ENCODE results near the gene ADISSP.

ADISSP gene

GRCh38 chr20:3720068-3720467 is 47.5 kb downstream of the ADISSP start:
- Mint-ChIP-seq H3K36me3 (ENCODE audit: low read depth) (no peaks in the 10 kb centered on the region), H3K9me3 (no peaks in the 10 kb centered on the region), H3K27me3 (peaks cover 40% of the 10 kb centered on the region), H3K4me3 (no peak overlapping the region), H3K4me1 (ENCODE audit: low read depth) (peaks cover 3% of the 10 kb centered on the region), H3K27ac (no peak overlapping the region)
- DNase-seq = no peak

GRCh38 chr20:3719046-3719445 is 48.5 kb downstream of the ADISSP start:
- H3K27ac Mint-ChIP-seq = no peak overlapping the region
- peaks cover 34% of the 10 kb centered on the region for H3K27me3 Mint-ChIP-seq
- H3K4me1 Mint-ChIP-seq (ENCODE audit: low read depth) = peaks cover 3% of the 10 kb centered on the region
- no peaks in the 10 kb centered on the region for H3K9me3 Mint-ChIP-seq
- H3K4me3 Mint-ChIP-seq = no peak overlapping the region
- H3K36me3 Mint-ChIP-seq (ENCODE audit: low read depth) = no peaks in the 10 kb centered on the region
- DNase-seq = no peak

GRCh38 chr20:3716195-3716834 is 51.2 kb downstream of the ADISSP start:
- no peak for DNase-seq
- no peaks in the 10 kb centered on the region for H3K9me3 Mint-ChIP-seq
- H3K36me3 Mint-ChIP-seq (ENCODE audit: low read depth) = no peaks in the 10 kb centered on the region
- no peak overlapping the region for H3K27ac Mint-ChIP-seq
- peaks cover 3% of the 10 kb centered on the region for H3K4me1 Mint-ChIP-seq (ENCODE audit: low read depth)
- peaks cover 25% of the 10 kb centered on the region for H3K27me3 Mint-ChIP-seq
- H3K4me3 Mint-ChIP-seq = no peak overlapping the region

- H3K4me3 Mint-ChIP-seq = no peak overlapping the region
- no peaks in the 10 kb centered on the region for H3K36me3 Mint-ChIP-seq (ENCODE audit: low read depth)
- no peak overlapping the region for H3K27ac Mint-ChIP-seq
- H3K27me3 Mint-ChIP-seq = peaks cover 8% of the 10 kb centered on the region
- H3K4me1 Mint-ChIP-seq (ENCODE audit: low read depth) = no peaks in the 10 kb centered on the region
- no peak for DNase-seq
- no peaks in the 10 kb centered on the region for H3K9me3 Mint-ChIP-seq
These were observed 53.5 kb downstream of the ADISSP start for GRCh38 chr20:3714092-3714491.

- Mint-ChIP-seq H3K4me1 (ENCODE audit: low read depth) (no peaks in the 10 kb centered on the region), H3K27me3 (no peaks in the 10 kb centered on the region), H3K36me3 (ENCODE audit: low read depth) (no peaks in the 10 kb centered on the region), H3K27ac (no peak within 1 kb of the TSS), H3K4me3 (no peak within 1 kb of the TSS), H3K9me3 (no peaks in the 10 kb centered on the region)
- no peak for DNase-seq
These were observed 55.2 kb downstream of the ADISSP start, which contains the start of gene SIGLEC1 for GRCh38 chr20:3712279-3712873. Gene SIGLEC1 (minus strand): TSS chr20:3712600. CDS start chr20:3707128, 5,472 bp downstream.

GRCh38 chr20:3711484-3711941 is 56.0 kb downstream of the ADISSP start:
- Mint-ChIP-seq H3K36me3 (ENCODE audit: low read depth) (no peaks in the 10 kb centered on the region), H3K27ac (no peak overlapping the region), H3K9me3 (no peaks in the 10 kb centered on the region), H3K4me1 (ENCODE audit: low read depth) (no peaks in the 10 kb centered on the region), H3K4me3 (no peak overlapping the region), H3K27me3 (no peaks in the 10 kb centered on the region)
- no peak for DNase-seq

- peak; percentile 87 for DNase-seq
- Mint-ChIP-seq H3K4me3 (no peak overlapping the region), H3K9me3 (no peaks in the 10 kb centered on the region), H3K27me3 (no peaks in the 10 kb centered on the region), H3K27ac (no peak overlapping the region), H3K4me1 (ENCODE audit: low read depth) (no peaks in the 10 kb centered on the region), H3K36me3 (ENCODE audit: low read depth) (no peaks in the 10 kb centered on the region)
These were observed 56.7 kb downstream of the ADISSP start for GRCh38 chr20:3710703-3711483.

GRCh38 chr20:3710011-3710466 is 57.5 kb downstream of the ADISSP start:
- Mint-ChIP-seq H3K4me3 (no peak overlapping the region), H3K36me3 (ENCODE audit: low read depth) (no peaks in the 10 kb centered on the region), H3K4me1 (ENCODE audit: low read depth) (no peaks in the 10 kb centered on the region), H3K27me3 (no peaks in the 10 kb centered on the region), H3K27ac (no peak overlapping the region), H3K9me3 (no peaks in the 10 kb centered on the region)
- DNase-seq = no peak

GRCh38 chr20:3707508-3707899 is 60.0 kb downstream of the ADISSP start:
- no peak overlapping the region for H3K4me3 Mint-ChIP-seq
- no peaks in the 10 kb centered on the region for H3K9me3 Mint-ChIP-seq
- H3K4me1 Mint-ChIP-seq (ENCODE audit: low read depth) = no peaks in the 10 kb centered on the region
- no peaks in the 10 kb centered on the region for H3K36me3 Mint-ChIP-seq (ENCODE audit: low read depth)
- no peak overlapping the region for H3K27ac Mint-ChIP-seq
- no peak for DNase-seq
- no peaks in the 10 kb centered on the region for H3K27me3 Mint-ChIP-seq

- no peaks in the 10 kb centered on the region for H3K27me3 Mint-ChIP-seq
- no peak for DNase-seq
- H3K36me3 Mint-ChIP-seq (ENCODE audit: low read depth) = no peaks in the 10 kb centered on the region
- H3K9me3 Mint-ChIP-seq = no peaks in the 10 kb centered on the region
- no peak overlapping the region for H3K27ac Mint-ChIP-seq
- H3K4me3 Mint-ChIP-seq = no peak overlapping the region
- H3K4me1 Mint-ChIP-seq (ENCODE audit: low read depth) = no peaks in the 10 kb centered on the region
These were observed 60.6 kb downstream of the ADISSP start for GRCh38 chr20:3706774-3707507.

GRCh38 chr20:3705970-3706739 is 61.4 kb downstream of the ADISSP start:
- no peak for DNase-seq
- Mint-ChIP-seq H3K9me3 (no peaks in the 10 kb centered on the region), H3K27ac (no peak overlapping the region), H3K4me1 (ENCODE audit: low read depth) (no peaks in the 10 kb centered on the region), H3K27me3 (no peaks in the 10 kb centered on the region), H3K4me3 (no peak overlapping the region), H3K36me3 (ENCODE audit: low read depth) (no peaks in the 10 kb centered on the region)

- Mint-ChIP-seq H3K4me1 (ENCODE audit: low read depth) (no peaks in the 10 kb centered on the region), H3K4me3 (no peak overlapping the region), H3K36me3 (ENCODE audit: low read depth) (no peaks in the 10 kb centered on the region), H3K27me3 (no peaks in the 10 kb centered on the region), H3K9me3 (no peaks in the 10 kb centered on the region), H3K27ac (no peak overlapping the region)
- DNase-seq = no peak
These were observed 62.0 kb downstream of the ADISSP start for GRCh38 chr20:3705491-3705969.

GRCh38 chr20:3704087-3704486 is 63.5 kb downstream of the ADISSP start:
- no peak overlapping the region for H3K27ac Mint-ChIP-seq

More at GRCh38 chr20:3704087-3704486, 63.5 kb downstream of the ADISSP start:
- Mint-ChIP-seq H3K27me3 (no peaks in the 10 kb centered on the region), H3K9me3 (no peaks in the 10 kb centered on the region), H3K36me3 (ENCODE audit: low read depth) (no peaks in the 10 kb centered on the region), H3K4me3 (no peak overlapping the region), H3K4me1 (ENCODE audit: low read depth) (no peaks in the 10 kb centered on the region)
- DNase-seq = no peak

All from activated T-cell treated with anti-CD3 and anti-CD28 coated beads, Interleukin-2, amount 50 U/mL, for 24 hours (primary cell).